ENCODE results near the gene VCL. TPM values are rescaled to one million over a fixed set of nuclear protein-coding genes. Genes with fewer than 3 reads are reported as not detected.

The VCL gene
- total RNA-seq, 1 experiment from 2014 or later: 291 TPM

GRCh38 chr10:73969224-73969841 lies 28.6 kb upstream of the VCL start:
- no peak overlapping the region for H4K8ac ChIP-seq (replicated peaks; ENCODE audit: insufficient read length, low read depth, low read length)
- Mint-ChIP-seq H3K9me3 (no peaks in the 10 kb centered on the region), H3K4me1 (peaks cover 47 to 68% of the 10 kb centered on the region in 2 experiments), H3K27me3 (ENCODE audit: low read depth) (no peaks in the 10 kb centered on the region), H3K4me3 (no peak overlapping the region), H3K36me3 (ENCODE audit: insufficient read depth in 1 of 3, low read depth in 3 of 3) (no peaks in the 10 kb centered on the region), H3K27ac (peak overlapping the region; percentile 88 to 99 (median 88); a peak in 5 of 7 replicates)
- no peak overlapping the region for H2BK15ac ChIP-seq (ENCODE audit: low read depth, low read length)
- TF ChIP-seq, protein P1, sequence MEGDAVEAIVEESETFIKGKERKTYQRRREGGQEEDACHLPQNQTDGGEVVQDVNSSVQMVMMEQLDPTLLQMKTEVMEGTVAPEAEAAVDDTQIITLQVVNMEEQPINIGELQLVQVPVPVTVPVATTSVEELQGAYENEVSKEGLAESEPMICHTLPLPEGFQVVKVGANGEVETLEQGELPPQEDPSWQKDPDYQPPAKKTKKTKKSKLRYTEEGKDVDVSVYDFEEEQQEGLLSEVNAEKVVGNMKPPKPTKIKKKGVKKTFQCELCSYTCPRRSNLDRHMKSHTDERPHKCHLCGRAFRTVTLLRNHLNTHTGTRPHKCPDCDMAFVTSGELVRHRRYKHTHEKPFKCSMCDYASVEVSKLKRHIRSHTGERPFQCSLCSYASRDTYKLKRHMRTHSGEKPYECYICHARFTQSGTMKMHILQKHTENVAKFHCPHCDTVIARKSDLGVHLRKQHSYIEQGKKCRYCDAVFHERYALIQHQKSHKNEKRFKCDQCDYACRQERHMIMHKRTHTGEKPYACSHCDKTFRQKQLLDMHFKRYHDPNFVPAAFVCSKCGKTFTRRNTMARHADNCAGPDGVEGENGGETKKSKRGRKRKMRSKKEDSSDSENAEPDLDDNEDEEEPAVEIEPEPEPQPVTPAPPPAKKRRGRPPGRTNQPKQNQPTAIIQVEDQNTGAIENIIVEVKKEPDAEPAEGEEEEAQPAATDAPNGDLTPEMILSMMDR (conservative IDR thresholded peaks at IDR 0.05): no peak
- H3K9me3 ChIP-seq (ENCODE audit: control insufficient read depth, low read depth, low read length): no peaks in the 10 kb centered on the region
- no peak overlapping the region for H3K23ac ChIP-seq (ENCODE audit: insufficient read length, low read depth, low read length)
- H2AK5ac ChIP-seq (ENCODE audit: insufficient read length, low read length): no peak overlapping the region
- no peak overlapping the region for H2BK12ac ChIP-seq (ENCODE audit: insufficient read length, low read depth, low read length)
- no peak overlapping the region for H2BK5ac ChIP-seq (ENCODE audit: insufficient read length, low read length)
- H3K79me1 ChIP-seq (ENCODE audit: insufficient read depth, low read depth, low read length, poor library complexity, severe bottlenecking): no peaks in the 10 kb centered on the region
- no peak overlapping the region for H2BK20ac ChIP-seq (ENCODE audit: low read depth, low read length, poor library complexity, severe bottlenecking)
- H3K18ac ChIP-seq (ENCODE audit: insufficient read length, low read depth, low read length): no peak overlapping the region
- H2BK120ac ChIP-seq (ENCODE audit: low read depth, low read length, poor library complexity, severe bottlenecking): no peak overlapping the region
- no peak overlapping the region for H4K5ac ChIP-seq (ENCODE audit: insufficient read length, low read depth, low read length)
- no peak overlapping the region for H2AFZ ChIP-seq (ENCODE audit: low read length)
- WGBS (ENCODE audit: extremely low coverage, insufficient read length, low lambda C conversion rate): no CpG with 5 or more reads among the region's 5 CpGs
- H3K4me1 ChIP-seq (ENCODE audit: insufficient read depth, low read length): peaks cover 9% of the 10 kb centered on the region; the same call in 1 of the 2 replicates
- H3K4me2 ChIP-seq (ENCODE audit: insufficient read depth, insufficient read length, low read length): no peak overlapping the region
- no peak for DNase-seq
- no peaks in the 10 kb centered on the region for H3K27me3 ChIP-seq (ENCODE audit: insufficient read depth, low read length)
- H4K91ac ChIP-seq (ENCODE audit: insufficient read length, low read depth, low read length): no peak overlapping the region
- no peak overlapping the region for H3K27ac ChIP-seq (ENCODE audit: insufficient read length, low read depth, low read length)
- no peak overlapping the region for H3T11ph ChIP-seq (ENCODE audit: low read length)
- no peak overlapping the region for H3K14ac ChIP-seq (ENCODE audit: insufficient read depth, low read length)
- H3K79me2 ChIP-seq (ENCODE audit: insufficient read depth, low read length): no peaks in the 10 kb centered on the region
- H3K56ac ChIP-seq (ENCODE audit: insufficient read length, low read depth, low read length): no peak overlapping the region
- no peaks in the 10 kb centered on the region for H4K20me1 ChIP-seq (ENCODE audit: control insufficient read depth, insufficient read depth, insufficient read length)
- H3K23me2 ChIP-seq (ENCODE audit: insufficient read length, low read depth, low read length, poor library complexity, severe bottlenecking): no peaks in the 10 kb centered on the region
- no peak overlapping the region for H3K4ac ChIP-seq (ENCODE audit: low read depth, low read length)
- no peak overlapping the region for H3K9ac ChIP-seq (ENCODE audit: extremely low read depth, insufficient read length, low read length)

Data from H9 (cell line).